ENCODE results near the gene CTNNA3.

Gene CTNNA3

GRCh38 chr10:66006411-66006810 lies 1689.6 kb downstream of the CTNNA3 start:
- no peak overlapping the region for H3K4me3 ChIP-seq (ENCODE audit: extremely low read depth, insufficient read depth, low read length, poor library complexity, severe bottlenecking)
- no peaks in the 10 kb centered on the region for H3K9me3 ChIP-seq (ENCODE audit: control insufficient read depth, low read length)
- 71 to 75% methylated on average over 1 to 3 of the region's 4 CpGs for WGBS, 2 experiments (ENCODE audit: insufficient coverage in 2 of 2)
- H3K36me3 ChIP-seq (ENCODE audit: control insufficient read depth, insufficient read depth, low read length) = no peaks in the 10 kb centered on the region
- H3K27ac ChIP-seq (ENCODE audit: low read depth, low read length, severe bottlenecking) = no peak overlapping the region
- H3K4me1 ChIP-seq (ENCODE audit: control insufficient read depth, insufficient read depth, low read length, poor library complexity, severe bottlenecking) = no peaks in the 10 kb centered on the region

DNA sequence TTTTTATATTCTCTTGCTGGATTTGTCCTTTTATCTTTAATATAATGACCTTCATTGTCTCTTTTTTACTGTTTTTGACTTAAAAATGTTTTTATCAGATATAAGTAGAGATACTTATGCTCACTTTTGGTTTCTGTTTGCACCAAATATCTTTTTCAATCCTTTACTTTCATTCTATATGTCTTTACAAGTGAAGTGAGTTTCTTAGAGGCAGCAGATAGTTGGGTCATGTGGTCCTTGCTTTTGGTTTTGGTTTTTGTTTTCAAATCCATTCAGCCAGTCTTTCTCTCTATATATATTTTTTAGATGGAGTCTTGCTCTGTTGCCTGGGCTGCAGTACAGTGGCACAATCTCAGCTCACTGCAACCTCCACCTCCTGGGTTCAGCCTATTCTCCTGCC lies 1702.5 kb downstream of the CTNNA3 start:
- Histone ChIP-seq H3K9me3 (ENCODE audit: control insufficient read depth, low read length) (no peaks in the 10 kb centered on the region), H3K4me3 (ENCODE audit: extremely low read depth, insufficient read depth, low read length, poor library complexity, severe bottlenecking) (no peak overlapping the region), H3K27ac (ENCODE audit: low read depth, low read length, severe bottlenecking) (no peak overlapping the region), H3K36me3 (ENCODE audit: control insufficient read depth, insufficient read depth, low read length) (no peaks in the 10 kb centered on the region), H3K4me1 (ENCODE audit: control insufficient read depth, insufficient read depth, low read length, poor library complexity, severe bottlenecking) (no peaks in the 10 kb centered on the region)

DNA sequence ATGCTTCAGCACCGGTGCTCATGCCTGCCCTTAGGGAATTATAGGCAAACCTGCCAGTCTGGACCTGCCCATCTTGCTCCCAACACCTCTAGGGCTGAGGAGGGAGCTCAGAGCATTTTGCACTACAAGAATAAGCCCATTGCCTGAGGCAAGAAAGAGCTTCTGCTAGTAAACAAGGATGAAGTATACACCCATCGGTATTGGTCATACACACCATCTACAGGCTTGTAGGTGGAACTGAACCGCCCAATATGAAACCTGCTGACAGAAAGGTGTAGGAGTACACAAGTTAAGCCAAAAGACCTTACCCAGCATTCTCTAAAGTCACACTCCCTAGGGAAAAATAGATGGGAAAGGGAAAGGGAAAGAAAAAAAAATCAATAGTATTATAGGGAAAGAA lies 1727.1 kb downstream of the CTNNA3 start:
- no peaks in the 10 kb centered on the region for H3K9me3 ChIP-seq (ENCODE audit: control insufficient read depth, low read length)
- H3K36me3 ChIP-seq (ENCODE audit: control insufficient read depth, insufficient read depth, low read length) = no peaks in the 10 kb centered on the region
- no peak overlapping the region for H3K4me3 ChIP-seq (ENCODE audit: extremely low read depth, insufficient read depth, low read length, poor library complexity, severe bottlenecking)
- no peaks in the 10 kb centered on the region for H3K4me1 ChIP-seq (ENCODE audit: control insufficient read depth, insufficient read depth, low read length, poor library complexity, severe bottlenecking)
- H3K27ac ChIP-seq (ENCODE audit: low read depth, low read length, severe bottlenecking) = no peak overlapping the region
- 83 to 100% methylated on average over 1 of the region's 3 CpGs for WGBS, 2 experiments (ENCODE audit: insufficient coverage in 2 of 2)

- WGBS, 2 experiments (ENCODE audit: insufficient coverage in 2 of 2) = 78 to 100% methylated on average over 1 of the region's 1 CpG
- Histone ChIP-seq H3K4me1 (ENCODE audit: control insufficient read depth, insufficient read depth, low read length, poor library complexity, severe bottlenecking) (no peaks in the 10 kb centered on the region), H3K4me3 (ENCODE audit: extremely low read depth, insufficient read depth, low read length, poor library complexity, severe bottlenecking) (no peak overlapping the region), H3K36me3 (ENCODE audit: control insufficient read depth, insufficient read depth, low read length) (no peaks in the 10 kb centered on the region), H3K9me3 (ENCODE audit: control insufficient read depth, low read length) (no peaks in the 10 kb centered on the region), H3K27ac (ENCODE audit: low read depth, low read length, severe bottlenecking) (no peak overlapping the region)
These were observed 1727.6 kb downstream of the CTNNA3 start for GRCh38 chr10:65968437-65968836.

GRCh38 chr10:65964205-65964604 lies 1731.8 kb downstream of the CTNNA3 start:
- Histone ChIP-seq H3K27ac (ENCODE audit: low read depth, low read length, severe bottlenecking) (no peak overlapping the region), H3K4me3 (ENCODE audit: extremely low read depth, insufficient read depth, low read length, poor library complexity, severe bottlenecking) (no peak overlapping the region), H3K4me1 (ENCODE audit: control insufficient read depth, insufficient read depth, low read length, poor library complexity, severe bottlenecking) (no peaks in the 10 kb centered on the region), H3K9me3 (ENCODE audit: control insufficient read depth, low read length) (peaks cover 4% of the 10 kb centered on the region), H3K36me3 (ENCODE audit: control insufficient read depth, insufficient read depth, low read length) (no peaks in the 10 kb centered on the region)
- 89 to 90% methylated on average over 1 of the region's 1 CpG for WGBS, 2 experiments (ENCODE audit: insufficient coverage in 2 of 2)

- Histone ChIP-seq H3K4me3 (ENCODE audit: extremely low read depth, insufficient read depth, low read length, poor library complexity, severe bottlenecking) (no peak overlapping the region), H3K36me3 (ENCODE audit: control insufficient read depth, insufficient read depth, low read length) (no peaks in the 10 kb centered on the region), H3K4me1 (ENCODE audit: control insufficient read depth, insufficient read depth, low read length, poor library complexity, severe bottlenecking) (no peaks in the 10 kb centered on the region), H3K9me3 (ENCODE audit: control insufficient read depth, low read length) (no peaks in the 10 kb centered on the region), H3K27ac (ENCODE audit: low read depth, low read length, severe bottlenecking) (no peak overlapping the region)
These were observed 1743.9 kb downstream of the CTNNA3 start for GRCh38 chr10:65952086-65952485.

DNA sequence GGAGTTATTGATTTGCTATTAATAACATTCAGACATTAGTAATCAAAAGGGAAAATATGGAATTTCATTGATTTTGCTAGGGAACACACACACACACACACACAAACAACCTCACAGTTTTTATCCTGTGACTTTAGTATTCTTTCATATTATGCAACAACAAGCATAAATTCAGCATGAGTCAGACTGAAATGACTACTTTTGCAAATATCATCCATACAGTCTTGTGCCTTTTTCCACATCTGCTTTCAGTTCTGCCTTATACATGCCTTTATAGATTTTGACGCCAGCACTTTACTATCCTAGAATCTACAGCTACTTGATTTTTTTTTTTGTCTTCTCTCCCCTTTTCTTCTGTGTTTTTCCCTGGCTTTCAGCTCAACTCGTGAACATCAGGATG lies 1745.9 kb downstream of the CTNNA3 start:
- Histone ChIP-seq H3K4me1 (ENCODE audit: control insufficient read depth, insufficient read depth, low read length, poor library complexity, severe bottlenecking) (no peaks in the 10 kb centered on the region), H3K4me3 (ENCODE audit: extremely low read depth, insufficient read depth, low read length, poor library complexity, severe bottlenecking) (no peak overlapping the region), H3K9me3 (ENCODE audit: control insufficient read depth, low read length) (no peaks in the 10 kb centered on the region), H3K27ac (ENCODE audit: low read depth, low read length, severe bottlenecking) (no peak overlapping the region), H3K36me3 (ENCODE audit: control insufficient read depth, insufficient read depth, low read length) (no peaks in the 10 kb centered on the region)
- 73 to 83% methylated on average over 1 to 2 of the region's 2 CpGs for WGBS, 2 experiments (ENCODE audit: insufficient coverage in 2 of 2)

GRCh38 chr10:65949526-65949925 lies 1746.5 kb downstream of the CTNNA3 start:
- WGBS, 2 experiments (ENCODE audit: insufficient coverage in 2 of 2) = 43 to 100% methylated on average over 1 of the region's 2 CpGs
- H3K9me3 ChIP-seq (ENCODE audit: control insufficient read depth, low read length) = no peaks in the 10 kb centered on the region
- no peaks in the 10 kb centered on the region for H3K36me3 ChIP-seq (ENCODE audit: control insufficient read depth, insufficient read depth, low read length)
- no peak overlapping the region for H3K4me3 ChIP-seq (ENCODE audit: extremely low read depth, insufficient read depth, low read length, poor library complexity, severe bottlenecking)
- no peak overlapping the region for H3K27ac ChIP-seq (ENCODE audit: low read depth, low read length, severe bottlenecking)
- H3K4me1 ChIP-seq (ENCODE audit: control insufficient read depth, insufficient read depth, low read length, poor library complexity, severe bottlenecking) = no peaks in the 10 kb centered on the region

DNA sequence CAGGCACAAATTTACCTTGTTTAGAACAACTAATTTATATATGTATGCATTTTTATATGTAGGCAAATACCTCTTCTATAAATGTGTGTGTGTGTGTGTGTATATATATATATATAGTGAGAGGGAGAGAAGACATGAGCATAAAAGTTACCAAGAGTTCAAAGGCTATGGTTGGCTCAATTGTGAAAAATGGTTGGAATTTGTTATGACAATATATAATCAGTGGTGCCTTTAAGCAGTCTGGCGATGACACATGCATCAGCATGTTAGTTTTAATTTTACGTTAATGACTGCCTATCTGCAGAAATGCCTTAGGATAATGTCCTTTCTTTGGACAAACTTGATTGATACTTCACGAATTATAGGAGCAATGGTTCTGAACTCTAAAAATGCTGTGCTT lies 1750.9 kb downstream of the CTNNA3 start:
- Histone ChIP-seq H3K27ac (ENCODE audit: low read depth, low read length, severe bottlenecking) (no peak overlapping the region), H3K9me3 (ENCODE audit: control insufficient read depth, low read length) (no peaks in the 10 kb centered on the region), H3K36me3 (ENCODE audit: control insufficient read depth, insufficient read depth, low read length) (no peaks in the 10 kb centered on the region), H3K4me1 (ENCODE audit: control insufficient read depth, insufficient read depth, low read length, poor library complexity, severe bottlenecking) (no peaks in the 10 kb centered on the region), H3K4me3 (ENCODE audit: extremely low read depth, insufficient read depth, low read length, poor library complexity, severe bottlenecking) (no peak overlapping the region)
- WGBS, 2 experiments (ENCODE audit: insufficient coverage in 2 of 2) = 81 to 84% methylated on average over 3 of the region's 3 CpGs

DNA sequence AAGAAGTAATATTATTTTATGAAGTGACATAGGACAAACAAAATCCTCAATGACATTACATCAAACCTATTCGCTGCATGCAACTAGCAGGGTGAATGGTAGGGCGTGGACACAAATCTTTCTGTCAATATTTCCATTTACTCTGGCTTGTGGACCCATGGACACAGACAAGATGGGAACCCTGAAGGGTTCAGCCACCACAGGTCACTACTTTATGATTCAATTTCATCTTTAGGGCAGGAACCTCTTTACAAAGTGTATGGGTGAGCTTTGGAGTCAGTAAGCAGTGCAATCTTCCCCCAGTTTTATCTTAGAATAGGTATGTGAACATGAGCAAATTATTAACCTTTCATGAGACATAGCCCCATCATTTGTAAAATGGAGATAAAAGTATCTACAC lies 1752.5 kb downstream of the CTNNA3 start:
- H3K4me3 ChIP-seq (ENCODE audit: extremely low read depth, insufficient read depth, low read length, poor library complexity, severe bottlenecking) = no peak overlapping the region

DNA sequence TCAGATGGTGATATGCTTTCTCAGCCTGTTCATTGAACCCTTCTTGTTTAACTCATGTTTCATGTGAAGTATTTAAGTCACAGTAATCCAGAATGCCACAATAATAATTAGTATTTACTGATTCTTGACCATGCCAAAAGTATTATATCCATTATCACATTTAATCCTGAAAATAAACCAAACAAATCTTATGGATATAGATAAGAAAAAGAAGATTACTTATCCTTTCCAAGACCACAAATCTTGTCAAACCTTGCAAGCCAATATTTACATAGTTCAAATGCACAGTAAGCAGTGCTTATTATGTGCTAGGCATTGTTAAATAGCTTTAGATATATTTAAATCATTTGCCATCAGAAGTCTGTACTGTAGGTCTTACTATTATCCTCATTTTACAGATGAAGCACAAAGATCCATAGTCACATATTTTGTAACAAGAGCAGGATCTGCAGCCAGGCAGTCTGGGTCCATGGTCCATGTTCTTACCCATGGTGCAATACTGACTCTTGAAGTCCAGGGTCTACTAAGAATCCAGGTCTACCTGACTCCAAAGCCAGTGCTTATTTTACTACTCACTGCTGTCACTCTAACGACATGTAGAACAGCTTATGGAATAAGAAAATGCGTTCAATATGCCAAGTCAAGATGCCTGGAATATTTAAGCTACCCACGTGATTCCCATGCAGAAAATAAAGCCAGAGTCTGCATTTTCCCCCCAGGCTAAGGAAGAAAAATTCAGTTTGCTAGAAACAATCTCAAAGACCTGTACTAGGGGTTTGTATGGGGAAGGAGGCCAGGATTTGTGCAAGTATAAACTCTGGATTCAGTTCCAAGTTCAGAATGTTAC lies 1755.0 kb downstream of the CTNNA3 start:
- Histone ChIP-seq H3K4me1 (ENCODE audit: control insufficient read depth, insufficient read depth, low read length, poor library complexity, severe bottlenecking) (no peaks in the 10 kb centered on the region), H3K9me3 (ENCODE audit: control insufficient read depth, low read length) (no peaks in the 10 kb centered on the region), H3K4me3 (ENCODE audit: extremely low read depth, insufficient read depth, low read length, poor library complexity, severe bottlenecking) (no peak overlapping the region), H3K36me3 (ENCODE audit: control insufficient read depth, insufficient read depth, low read length) (no peaks in the 10 kb centered on the region), H3K27ac (ENCODE audit: low read depth, low read length, severe bottlenecking) (no peak overlapping the region)
- WGBS, 2 experiments (ENCODE audit: insufficient coverage in 2 of 2) = 79% methylated on average over 3 of the region's 3 CpGs; no CpG with 5 or more reads in 1 of the 2 experiments

More for the DNA sequence above, 1752.5 kb downstream of the CTNNA3 start:
- Histone ChIP-seq H3K36me3 (ENCODE audit: control insufficient read depth, insufficient read depth, low read length) (no peaks in the 10 kb centered on the region), H3K27ac (ENCODE audit: low read depth, low read length, severe bottlenecking) (no peak overlapping the region), H3K4me1 (ENCODE audit: control insufficient read depth, insufficient read depth, low read length, poor library complexity, severe bottlenecking) (no peaks in the 10 kb centered on the region), H3K9me3 (ENCODE audit: control insufficient read depth, low read length) (no peaks in the 10 kb centered on the region)
- WGBS, 2 experiments (ENCODE audit: insufficient coverage in 2 of 2) = 72% methylated on average over 2 of the region's 2 CpGs; no CpG with 5 or more reads in 1 of the 2 experiments

All from mesodermal cell (in vitro differentiated cells).